ENCODE measurements around the gene NTN1. TPM values are rescaled to one million over a fixed set of nuclear protein-coding genes. Genes with fewer than 3 reads are reported as not detected.
A peak's percentile ranks its signal among the peaks of the same experiment; 100 is the strongest.

Gene NTN1
- total and polyA plus RNA-seq, 2 donors from 2014 or later = 1.8 TPM

DNA sequence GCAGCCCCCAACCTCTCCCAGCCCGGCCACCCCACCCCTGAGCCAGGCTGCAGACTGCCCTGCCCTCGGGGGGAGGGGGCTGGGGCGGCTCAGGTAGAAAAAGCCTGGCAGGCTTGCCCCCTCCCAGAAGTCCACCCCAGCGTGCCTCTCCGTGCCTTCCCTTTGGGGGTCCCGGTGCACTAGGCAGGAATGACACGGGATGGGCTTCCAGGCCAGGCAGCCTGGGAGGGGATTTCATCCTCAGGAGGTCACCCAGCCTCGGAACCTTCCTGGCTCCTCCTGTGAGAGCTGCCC is 185.0 kb downstream of the NTN1 start:
- Histone ChIP-seq H3K4me3 (ENCODE audit: low read length in 3 of 3) (no peak overlapping the region), H3K27ac (ENCODE audit: low read depth in 2 of 2, low read length in 2 of 2) (no peak overlapping the region), H3K4me1 (ENCODE audit: control insufficient read depth in 2 of 3, insufficient read depth in 2 of 3, low read depth in 1 of 3, low read length in 3 of 3) (peaks cover 0 to 2% (median 0%) of the 10 kb centered on the region in 3 donors), H3K27me3 (ENCODE audit: control insufficient read depth, insufficient read depth, low read length) (no peaks in the 10 kb centered on the region), H3K9me3 (ENCODE audit: control insufficient read depth in 2 of 3, insufficient read depth in 1 of 3, low read length in 3 of 3) (no peaks in the 10 kb centered on the region), H3K9ac (ENCODE audit: low read length in 3 of 3) (no peak overlapping the region), H3K36me3 (ENCODE audit: control insufficient read depth in 2 of 3, insufficient read depth in 3 of 3, low read length in 3 of 3) (no peaks in the 10 kb centered on the region)
- TF ChIP-seq, protein P1, sequence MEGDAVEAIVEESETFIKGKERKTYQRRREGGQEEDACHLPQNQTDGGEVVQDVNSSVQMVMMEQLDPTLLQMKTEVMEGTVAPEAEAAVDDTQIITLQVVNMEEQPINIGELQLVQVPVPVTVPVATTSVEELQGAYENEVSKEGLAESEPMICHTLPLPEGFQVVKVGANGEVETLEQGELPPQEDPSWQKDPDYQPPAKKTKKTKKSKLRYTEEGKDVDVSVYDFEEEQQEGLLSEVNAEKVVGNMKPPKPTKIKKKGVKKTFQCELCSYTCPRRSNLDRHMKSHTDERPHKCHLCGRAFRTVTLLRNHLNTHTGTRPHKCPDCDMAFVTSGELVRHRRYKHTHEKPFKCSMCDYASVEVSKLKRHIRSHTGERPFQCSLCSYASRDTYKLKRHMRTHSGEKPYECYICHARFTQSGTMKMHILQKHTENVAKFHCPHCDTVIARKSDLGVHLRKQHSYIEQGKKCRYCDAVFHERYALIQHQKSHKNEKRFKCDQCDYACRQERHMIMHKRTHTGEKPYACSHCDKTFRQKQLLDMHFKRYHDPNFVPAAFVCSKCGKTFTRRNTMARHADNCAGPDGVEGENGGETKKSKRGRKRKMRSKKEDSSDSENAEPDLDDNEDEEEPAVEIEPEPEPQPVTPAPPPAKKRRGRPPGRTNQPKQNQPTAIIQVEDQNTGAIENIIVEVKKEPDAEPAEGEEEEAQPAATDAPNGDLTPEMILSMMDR (IDR thresholded peaks at IDR 0.05; ENCODE audit: borderline replicate concordance, extremely low read depth, insufficient read depth) = no peak
- DNase-seq = peak in 1 of 5 donors; percentile 54
- no peak for FAIRE-seq
- intact Hi-C loops (cut with DNase I) = no loop called here

DNA sequence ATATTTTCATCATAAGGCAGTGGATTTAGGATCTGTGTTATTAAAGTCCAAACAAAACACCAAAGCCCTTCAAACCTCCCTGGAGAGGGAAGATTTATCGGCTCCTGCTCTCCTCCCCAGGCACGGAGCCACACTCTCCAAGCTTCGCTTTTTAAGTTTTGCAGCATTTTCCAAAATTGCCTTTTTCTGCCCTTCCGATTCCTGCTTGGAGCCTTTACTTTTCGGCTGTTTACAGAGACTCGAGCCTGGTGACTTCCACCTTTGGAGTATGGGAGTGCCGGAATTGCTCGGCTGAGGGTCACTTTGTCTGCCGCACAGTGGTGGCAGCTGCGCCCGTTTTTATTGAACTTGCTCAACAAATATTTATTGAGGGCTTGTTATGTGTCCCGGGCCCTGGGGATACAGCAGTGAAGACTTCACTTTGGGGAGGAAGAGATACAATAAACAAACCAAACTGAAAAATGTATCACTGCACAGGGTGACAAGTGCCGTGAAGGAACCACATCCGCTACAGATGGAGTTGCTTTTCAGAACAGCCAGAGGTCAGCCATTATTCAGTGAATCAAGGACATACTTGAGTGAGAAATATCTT is 185.5 kb downstream of the NTN1 start:
- H3K4me3 ChIP-seq (ENCODE audit: low read length in 3 of 3) = no peak overlapping the region
- DNase-seq = peak in 3 of 5 donors; percentile 5 to 65 (median 49)
- TF ChIP-seq, protein P1 (IDR thresholded peaks at IDR 0.05; ENCODE audit: borderline replicate concordance, extremely low read depth, insufficient read depth) = no peak
- intact Hi-C loops (cut with DNase I) = no loop called here
- FAIRE-seq = no peak
- no peak overlapping the region for H3K27ac ChIP-seq (ENCODE audit: low read depth in 2 of 2, low read length in 2 of 2)
- H3K9ac ChIP-seq (ENCODE audit: low read length in 3 of 3) = no peak overlapping the region
- peaks cover 0 to 2% (median 0%) of the 10 kb centered on the region in 3 donors for H3K4me1 ChIP-seq (ENCODE audit: control insufficient read depth in 2 of 3, insufficient read depth in 2 of 3, low read depth in 1 of 3, low read length in 3 of 3)
- no peaks in the 10 kb centered on the region for H3K36me3 ChIP-seq (ENCODE audit: control insufficient read depth in 2 of 3, insufficient read depth in 3 of 3, low read length in 3 of 3)
- H3K9me3 ChIP-seq (ENCODE audit: control insufficient read depth in 2 of 3, insufficient read depth in 1 of 3, low read length in 3 of 3) = no peaks in the 10 kb centered on the region
- H3K27me3 ChIP-seq (ENCODE audit: control insufficient read depth, insufficient read depth, low read length) = no peaks in the 10 kb centered on the region

GRCh38 chr17:9208381-9209105 is 187.2 kb downstream of the NTN1 start:
- FAIRE-seq (no peak), DNase-seq (peak in 1 of 5 donors; percentile 43)
- intact Hi-C loops (cut with DNase I) = no loop called here
- Histone ChIP-seq H3K9ac (ENCODE audit: low read length in 3 of 3) (no peak overlapping the region), H3K36me3 (ENCODE audit: control insufficient read depth in 2 of 3, insufficient read depth in 3 of 3, low read length in 3 of 3) (no peaks in the 10 kb centered on the region), H3K9me3 (ENCODE audit: control insufficient read depth in 2 of 3, insufficient read depth in 1 of 3, low read length in 3 of 3) (no peaks in the 10 kb centered on the region), H3K27me3 (ENCODE audit: control insufficient read depth, insufficient read depth, low read length) (no peaks in the 10 kb centered on the region), H3K4me1 (ENCODE audit: control insufficient read depth in 2 of 3, insufficient read depth in 2 of 3, low read depth in 1 of 3, low read length in 3 of 3) (peaks cover 0 to 2% (median 0%) of the 10 kb centered on the region in 3 donors), H3K4me3 (ENCODE audit: low read length in 3 of 3) (no peak overlapping the region), H3K27ac (ENCODE audit: low read depth in 2 of 2, low read length in 2 of 2) (no peak overlapping the region)
- TF ChIP-seq, protein P1 (IDR thresholded peaks at IDR 0.05; ENCODE audit: borderline replicate concordance, extremely low read depth, insufficient read depth) = no peak
